GM23338 (cell line): ENCODE results near the gene DENND6A. TPM values are rescaled to one million over a fixed set of nuclear protein-coding genes. Genes with fewer than 3 reads are reported as not detected.

ENCODE experiments used
- ATAC-seq: fragments of 200-7000 bp; cut with Tn5 transposase; 3 replicates; pipeline ENCODE4 v1.9.1; 2020
- DNase-seq: peaks from one replicate; pipeline ENCODE4 v3.0.0-alpha.2; 2015; ENCODE audit warnings: low spot score
- H2AFZ ChIP-seq: fragments of 200-600 bp; sonication (generic); 2 replicates; pipeline ENCODE4 v1.8.0; 2016; ENCODE audit warnings: antibody characterized with exemption, mild to moderate bottlenecking, moderate library complexity
- H3F3A ChIP-seq: fragments of 200-600 bp; sonication (generic); replicated peaks from 2 replicates; pipeline ENCODE4 v1.8.0; 2017; ENCODE audit warnings: antibody characterized with exemption, mixed run types, low read depth
- H3K27ac ChIP-seq: fragments of 200-600 bp; sonication (generic); 2 replicates; pipeline ENCODE4 v1.6.1; 2016; ENCODE audit warnings: low read depth
- H3K27me3 ChIP-seq: fragments of 200-600 bp; sonication (generic); 2 replicates; pipeline ENCODE4 v1.8.0; 2016; ENCODE audit warnings: mild to moderate bottlenecking, mixed run types, moderate library complexity; ENCODE audit not compliant: insufficient read depth
- H3K36me3 ChIP-seq: fragments of 200-600 bp; sonication (generic); 2 replicates; pipeline ENCODE4 v1.8.0; 2016; ENCODE audit warnings: mild to moderate bottlenecking; ENCODE audit not compliant: insufficient read depth
- H3K4me1 ChIP-seq: fragments of 200-600 bp; sonication (generic); 2 replicates; pipeline ENCODE4 v1.8.0; 2016; ENCODE audit warnings: mild to moderate bottlenecking, moderate library complexity; ENCODE audit not compliant: insufficient read depth
- H3K4me2 ChIP-seq: fragments of 200-600 bp; sonication (generic); 2 replicates; pipeline ENCODE4 v1.7.1; 2017; ENCODE audit warnings: mixed run types
- H3K4me3 ChIP-seq: fragments of 200-600 bp; sonication (generic); 2 replicates; pipeline ENCODE4 v1.6.1; 2016; ENCODE audit warnings: mixed run types
- H3K79me2 ChIP-seq: fragments of 200-600 bp; sonication (generic); replicated peaks from 2 replicates; pipeline ENCODE4 v1.8.0; 2017; ENCODE audit warnings: mild to moderate bottlenecking; ENCODE audit not compliant: insufficient read depth
- H3K9me2 ChIP-seq: fragments of 200-600 bp; sonication (generic); 2 replicates; pipeline ENCODE4 v1.8.0; 2017; ENCODE audit not compliant: insufficient read depth
- H4K20me1 ChIP-seq: fragments of 200-600 bp; sonication (generic); replicated peaks from 2 replicates; pipeline ENCODE4 v1.8.0; 2017; ENCODE audit warnings: mild to moderate bottlenecking; ENCODE audit not compliant: insufficient read depth
- H3K27ac Mint-ChIP-seq: 2 replicates; pipeline ENCODE4 v1.8.0; 2020; ENCODE audit warnings: inconsistent platforms, mild to moderate bottlenecking, moderate library complexity, mixed read lengths
- H3K27me3 Mint-ChIP-seq: 3 replicates; pipeline ENCODE4 v1.8.0; 2022; ENCODE audit warnings: low read depth, mild to moderate bottlenecking, moderate library complexity, mixed read lengths, inconsistent platforms; ENCODE audit not compliant: insufficient read depth, poor library complexity
- H3K36me3 Mint-ChIP-seq: 3 replicates; pipeline ENCODE4 v1.8.0; 2021; ENCODE audit warnings: low read depth, mild to moderate bottlenecking, inconsistent platforms, moderate library complexity, mixed read lengths
- H3K4me1 Mint-ChIP-seq: 3 replicates; pipeline ENCODE4 v1.8.0; 2020; ENCODE audit warnings: mild to moderate bottlenecking, inconsistent platforms, mixed read lengths
- H3K4me3 Mint-ChIP-seq: 3 replicates; pipeline ENCODE4 v1.8.0; 2021; ENCODE audit warnings: moderate library complexity, mild to moderate bottlenecking, inconsistent platforms, mixed read lengths
- H3K9me3 Mint-ChIP-seq: 3 replicates; pipeline ENCODE4 v1.8.0; 2020; ENCODE audit warnings: moderate library complexity, mild to moderate bottlenecking, inconsistent platforms, mixed read lengths
- CREB1 ChIP-seq: fragments of 250-450 bp; sonication (Bioruptor Pico); IDR thresholded peaks from 2 replicates; pipeline ENCODE4 v1.5.0; 2020; ENCODE audit warnings: low read depth, mild to moderate bottlenecking, moderate library complexity
- EZH2 ChIP-seq: fragments of 200-600 bp; sonication (generic); IDR thresholded peaks from one replicate; pipeline ENCODE4 v1.8.0; 2017; ENCODE audit warnings: antibody characterized with exemption, mild to moderate bottlenecking, low read depth; ENCODE audit not compliant: unreplicated experiment
- EZH2phosphoT487 ChIP-seq: fragments of 200-600 bp; sonication (generic); IDR thresholded peaks from one replicate; pipeline ENCODE4 v1.8.1; 2018; ENCODE audit warnings: antibody characterized with exemption; ENCODE audit not compliant: unreplicated experiment
- JUNB ChIP-seq: IDR thresholded peaks from one replicate; pipeline ENCODE4 v1.6.1; 2016; ENCODE audit warnings: antibody characterized with exemption; ENCODE audit not compliant: unreplicated experiment
- NANOG ChIP-seq: IDR thresholded peaks from 2 replicates; pipeline ENCODE4 v1.6.1; 2016; ENCODE audit warnings: antibody characterized with exemption, borderline replicate concordance
- POLR2AphosphoS5 ChIP-seq: IDR thresholded peaks from 2 replicates; pipeline ENCODE4 v1.6.1; 2016; ENCODE audit warnings: antibody characterized with exemption, low read depth
- STAT1 ChIP-seq: IDR thresholded peaks from one replicate; pipeline ENCODE4 v1.6.1; 2016; ENCODE audit warnings: antibody characterized with exemption; ENCODE audit not compliant: unreplicated experiment
- ZNF114 ChIP-seq: fragments of 250-450 bp; sonication (Bioruptor Pico); IDR thresholded peaks from 2 replicates; pipeline ENCODE4 v1.5.0; 2020; ENCODE audit warnings: mild to moderate bottlenecking, moderate library complexity
- ZNF331 ChIP-seq: fragments of 250-450 bp; sonication (Bioruptor Pico); IDR thresholded peaks from 2 replicates; pipeline ENCODE4 v1.5.0; 2020; ENCODE audit warnings: low read depth, mild to moderate bottlenecking, moderate library complexity
- polyA plus RNA-seq: library from polyadenylated mRNA; unstranded; fragments of >200 nt; fragmentation: Nextera tagmentation; extraction: Ambion mirVana; gene quantifications from 2 replicates; pipeline ENCODE4 v1.2.1, GENCODE V29; 2016
- total RNA-seq: library from RNA; depleted of rRNA; stranded (reverse); fragments of >200 nt; shearing (Covaris generic); gene quantifications from 2 replicates; pipeline ENCODE4 v1.2.3, GENCODE V29; 2014
- TF ChIP-seq, protein P1 (sequence below): fragments of 250-450 bp; sonication (Bioruptor Pico); IDR thresholded peaks from 2 replicates; pipeline ENCODE4 v1.5.0; 2020; ENCODE audit warnings: mild to moderate bottlenecking, moderate library complexity
- TF ChIP-seq, protein P2 (sequence below), 2 experiments: fragments of 200-600 bp in 1 of 2; sonication (generic) in 1 of 2; conservative IDR thresholded peaks; 2 replicates each; pipeline versions ENCODE4 v1.5.1 to v1.6.1; 2016 to 2017; ENCODE audit warnings: antibody characterized with exemption in 2 of 2, low read depth in 2 of 2, mild to moderate bottlenecking in 2 of 2, moderate library complexity in 1 of 2
- TF ChIP-seq, protein P3 (sequence below): IDR thresholded peaks from one replicate; pipeline ENCODE4 v1.6.1; 2018; ENCODE audit warnings: antibody characterized with exemption; ENCODE audit not compliant: unreplicated experiment
- TF ChIP-seq, protein P4 (sequence below): IDR thresholded peaks from 2 replicates; pipeline ENCODE4 v1.6.1; 2016; ENCODE audit warnings: antibody characterized with exemption

The DENND6A gene
- total and polyA plus RNA-seq, 2 experiments from 2014 or later, result 7.5 to 17.5 TPM

DNA sequence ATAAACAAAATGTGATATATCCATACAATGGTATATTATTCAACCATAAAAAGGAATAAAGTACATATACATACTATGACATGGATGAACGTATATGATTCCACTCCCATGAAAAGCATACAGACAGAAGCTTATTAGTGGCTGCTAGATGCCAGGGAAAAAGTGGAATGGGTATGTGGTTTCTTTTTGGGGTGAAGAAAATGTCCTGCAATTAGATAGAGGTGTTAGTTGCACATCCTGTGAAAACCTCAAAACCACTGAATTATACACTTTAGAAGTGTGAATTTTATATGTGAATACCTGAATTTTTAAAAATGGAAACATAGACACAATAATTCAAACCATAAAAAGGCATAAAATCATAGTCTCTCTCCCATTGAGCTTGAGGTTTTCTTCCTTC, 11.2 kb downstream of the DENND6A start:
- TF ChIP-seq ZNF331 (no peak), EZH2phosphoT487 (no peak), CREB1 (CRISPR knock-in tag) (no peak), POLR2AphosphoS5 (no peak), NANOG (no peak), ZNF114 (CRISPR knock-in tag) (no peak), JUNB (no peak), STAT1 (no peak), EZH2 (no peak)
- TF ChIP-seq, protein P1, sequence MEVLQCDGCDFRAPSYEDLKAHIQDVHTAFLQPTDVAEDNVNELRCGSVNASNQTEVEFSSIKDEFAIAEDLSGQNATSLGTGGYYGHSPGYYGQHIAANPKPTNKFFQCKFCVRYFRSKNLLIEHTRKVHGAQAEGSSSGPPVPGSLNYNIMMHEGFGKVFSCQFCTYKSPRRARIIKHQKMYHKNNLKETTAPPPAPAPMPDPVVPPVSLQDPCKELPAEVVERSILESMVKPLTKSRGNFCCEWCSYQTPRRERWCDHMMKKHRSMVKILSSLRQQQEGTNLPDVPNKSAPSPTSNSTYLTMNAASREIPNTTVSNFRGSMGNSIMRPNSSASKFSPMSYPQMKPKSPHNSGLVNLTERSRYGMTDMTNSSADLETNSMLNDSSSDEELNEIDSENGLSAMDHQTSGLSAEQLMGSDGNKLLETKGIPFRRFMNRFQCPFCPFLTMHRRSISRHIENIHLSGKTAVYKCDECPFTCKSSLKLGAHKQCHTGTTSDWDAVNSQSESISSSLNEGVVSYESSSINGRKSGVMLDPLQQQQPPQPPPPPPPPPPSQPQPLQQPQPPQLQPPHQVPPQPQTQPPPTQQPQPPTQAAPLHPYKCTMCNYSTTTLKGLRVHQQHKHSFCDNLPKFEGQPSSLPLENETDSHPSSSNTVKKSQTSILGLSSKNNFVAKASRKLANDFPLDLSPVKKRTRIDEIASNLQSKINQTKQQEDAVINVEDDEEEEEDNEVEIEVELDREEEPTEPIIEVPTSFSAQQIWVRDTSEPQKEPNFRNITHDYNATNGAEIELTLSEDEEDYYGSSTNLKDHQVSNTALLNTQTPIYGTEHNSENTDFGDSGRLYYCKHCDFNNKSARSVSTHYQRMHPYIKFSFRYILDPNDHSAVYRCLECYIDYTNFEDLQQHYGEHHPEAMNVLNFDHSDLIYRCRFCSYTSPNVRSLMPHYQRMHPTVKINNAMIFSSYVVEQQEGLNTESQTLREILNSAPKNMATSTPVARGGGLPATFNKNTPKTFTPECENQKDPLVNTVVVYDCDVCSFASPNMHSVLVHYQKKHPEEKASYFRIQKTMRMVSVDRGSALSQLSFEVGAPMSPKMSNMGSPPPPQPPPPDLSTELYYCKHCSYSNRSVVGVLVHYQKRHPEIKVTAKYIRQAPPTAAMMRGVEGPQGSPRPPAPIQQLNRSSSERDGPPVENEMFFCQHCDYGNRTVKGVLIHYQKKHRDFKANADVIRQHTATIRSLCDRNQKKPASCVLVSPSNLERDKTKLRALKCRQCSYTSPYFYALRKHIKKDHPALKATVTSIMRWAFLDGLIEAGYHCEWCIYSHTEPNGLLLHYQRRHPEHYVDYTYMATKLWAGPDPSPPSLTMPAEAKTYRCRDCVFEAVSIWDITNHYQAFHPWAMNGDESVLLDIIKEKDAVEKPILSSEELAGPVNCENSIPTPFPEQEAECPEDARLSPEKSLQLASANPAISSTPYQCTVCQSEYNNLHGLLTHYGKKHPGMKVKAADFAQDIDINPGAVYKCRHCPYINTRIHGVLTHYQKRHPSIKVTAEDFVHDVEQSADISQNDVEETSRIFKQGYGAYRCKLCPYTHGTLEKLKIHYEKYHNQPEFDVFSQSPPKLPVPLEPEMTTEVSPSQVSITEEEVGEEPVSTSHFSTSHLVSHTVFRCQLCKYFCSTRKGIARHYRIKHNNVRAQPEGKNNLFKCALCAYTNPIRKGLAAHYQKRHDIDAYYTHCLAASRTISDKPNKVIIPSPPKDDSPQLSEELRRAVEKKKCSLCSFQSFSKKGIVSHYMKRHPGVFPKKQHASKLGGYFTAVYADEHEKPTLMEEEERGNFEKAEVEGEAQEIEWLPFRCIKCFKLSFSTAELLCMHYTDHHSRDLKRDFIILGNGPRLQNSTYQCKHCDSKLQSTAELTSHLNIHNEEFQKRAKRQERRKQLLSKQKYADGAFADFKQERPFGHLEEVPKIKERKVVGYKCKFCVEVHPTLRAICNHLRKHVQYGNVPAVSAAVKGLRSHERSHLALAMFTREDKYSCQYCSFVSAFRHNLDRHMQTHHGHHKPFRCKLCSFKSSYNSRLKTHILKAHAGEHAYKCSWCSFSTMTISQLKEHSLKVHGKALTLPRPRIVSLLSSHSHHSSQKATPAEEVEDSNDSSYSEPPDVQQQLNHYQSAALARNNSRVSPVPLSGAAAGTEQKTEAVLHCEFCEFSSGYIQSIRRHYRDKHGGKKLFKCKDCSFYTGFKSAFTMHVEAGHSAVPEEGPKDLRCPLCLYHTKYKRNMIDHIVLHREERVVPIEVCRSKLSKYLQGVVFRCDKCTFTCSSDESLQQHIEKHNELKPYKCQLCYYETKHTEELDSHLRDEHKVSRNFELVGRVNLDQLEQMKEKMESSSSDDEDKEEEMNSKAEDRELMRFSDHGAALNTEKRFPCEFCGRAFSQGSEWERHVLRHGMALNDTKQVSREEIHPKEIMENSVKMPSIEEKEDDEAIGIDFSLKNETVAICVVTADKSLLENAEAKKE (CRISPR knock-in tag), result no peak
- TF ChIP-seq, protein P2, sequence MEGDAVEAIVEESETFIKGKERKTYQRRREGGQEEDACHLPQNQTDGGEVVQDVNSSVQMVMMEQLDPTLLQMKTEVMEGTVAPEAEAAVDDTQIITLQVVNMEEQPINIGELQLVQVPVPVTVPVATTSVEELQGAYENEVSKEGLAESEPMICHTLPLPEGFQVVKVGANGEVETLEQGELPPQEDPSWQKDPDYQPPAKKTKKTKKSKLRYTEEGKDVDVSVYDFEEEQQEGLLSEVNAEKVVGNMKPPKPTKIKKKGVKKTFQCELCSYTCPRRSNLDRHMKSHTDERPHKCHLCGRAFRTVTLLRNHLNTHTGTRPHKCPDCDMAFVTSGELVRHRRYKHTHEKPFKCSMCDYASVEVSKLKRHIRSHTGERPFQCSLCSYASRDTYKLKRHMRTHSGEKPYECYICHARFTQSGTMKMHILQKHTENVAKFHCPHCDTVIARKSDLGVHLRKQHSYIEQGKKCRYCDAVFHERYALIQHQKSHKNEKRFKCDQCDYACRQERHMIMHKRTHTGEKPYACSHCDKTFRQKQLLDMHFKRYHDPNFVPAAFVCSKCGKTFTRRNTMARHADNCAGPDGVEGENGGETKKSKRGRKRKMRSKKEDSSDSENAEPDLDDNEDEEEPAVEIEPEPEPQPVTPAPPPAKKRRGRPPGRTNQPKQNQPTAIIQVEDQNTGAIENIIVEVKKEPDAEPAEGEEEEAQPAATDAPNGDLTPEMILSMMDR (conservative IDR thresholded peaks at IDR 0.05; ENCODE audit: low read depth in 2 of 2), result no peak
- TF ChIP-seq, protein P3, sequence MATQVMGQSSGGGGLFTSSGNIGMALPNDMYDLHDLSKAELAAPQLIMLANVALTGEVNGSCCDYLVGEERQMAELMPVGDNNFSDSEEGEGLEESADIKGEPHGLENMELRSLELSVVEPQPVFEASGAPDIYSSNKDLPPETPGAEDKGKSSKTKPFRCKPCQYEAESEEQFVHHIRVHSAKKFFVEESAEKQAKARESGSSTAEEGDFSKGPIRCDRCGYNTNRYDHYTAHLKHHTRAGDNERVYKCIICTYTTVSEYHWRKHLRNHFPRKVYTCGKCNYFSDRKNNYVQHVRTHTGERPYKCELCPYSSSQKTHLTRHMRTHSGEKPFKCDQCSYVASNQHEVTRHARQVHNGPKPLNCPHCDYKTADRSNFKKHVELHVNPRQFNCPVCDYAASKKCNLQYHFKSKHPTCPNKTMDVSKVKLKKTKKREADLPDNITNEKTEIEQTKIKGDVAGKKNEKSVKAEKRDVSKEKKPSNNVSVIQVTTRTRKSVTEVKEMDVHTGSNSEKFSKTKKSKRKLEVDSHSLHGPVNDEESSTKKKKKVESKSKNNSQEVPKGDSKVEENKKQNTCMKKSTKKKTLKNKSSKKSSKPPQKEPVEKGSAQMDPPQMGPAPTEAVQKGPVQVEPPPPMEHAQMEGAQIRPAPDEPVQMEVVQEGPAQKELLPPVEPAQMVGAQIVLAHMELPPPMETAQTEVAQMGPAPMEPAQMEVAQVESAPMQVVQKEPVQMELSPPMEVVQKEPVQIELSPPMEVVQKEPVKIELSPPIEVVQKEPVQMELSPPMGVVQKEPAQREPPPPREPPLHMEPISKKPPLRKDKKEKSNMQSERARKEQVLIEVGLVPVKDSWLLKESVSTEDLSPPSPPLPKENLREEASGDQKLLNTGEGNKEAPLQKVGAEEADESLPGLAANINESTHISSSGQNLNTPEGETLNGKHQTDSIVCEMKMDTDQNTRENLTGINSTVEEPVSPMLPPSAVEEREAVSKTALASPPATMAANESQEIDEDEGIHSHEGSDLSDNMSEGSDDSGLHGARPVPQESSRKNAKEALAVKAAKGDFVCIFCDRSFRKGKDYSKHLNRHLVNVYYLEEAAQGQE, result no peak
- TF ChIP-seq, protein P4, sequence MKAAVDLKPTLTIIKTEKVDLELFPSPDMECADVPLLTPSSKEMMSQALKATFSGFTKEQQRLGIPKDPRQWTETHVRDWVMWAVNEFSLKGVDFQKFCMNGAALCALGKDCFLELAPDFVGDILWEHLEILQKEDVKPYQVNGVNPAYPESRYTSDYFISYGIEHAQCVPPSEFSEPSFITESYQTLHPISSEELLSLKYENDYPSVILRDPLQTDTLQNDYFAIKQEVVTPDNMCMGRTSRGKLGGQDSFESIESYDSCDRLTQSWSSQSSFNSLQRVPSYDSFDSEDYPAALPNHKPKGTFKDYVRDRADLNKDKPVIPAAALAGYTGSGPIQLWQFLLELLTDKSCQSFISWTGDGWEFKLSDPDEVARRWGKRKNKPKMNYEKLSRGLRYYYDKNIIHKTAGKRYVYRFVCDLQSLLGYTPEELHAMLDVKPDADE, result no peak
- Histone ChIP-seq H3K4me1 (no peaks in the 10 kb centered on the region), H3K9me2 (no peaks in the 10 kb centered on the region), H3K27ac (no peak overlapping the region), H3K27me3 (no peaks in the 10 kb centered on the region), H3K79me2 (peaks cover 21% of the 10 kb centered on the region), H4K20me1 (no peaks in the 10 kb centered on the region), H2AFZ (no peak overlapping the region), H3K4me3 (no peak overlapping the region), H3K36me3 (no peaks in the 10 kb centered on the region), H3F3A (no peaks in the 10 kb centered on the region), H3K4me2 (no peak overlapping the region)
- DNase-seq (no peak), ATAC-seq (no peak)
- Mint-ChIP-seq H3K36me3 (no peaks in the 10 kb centered on the region), H3K4me3 (no peak overlapping the region), H3K9me3 (no peaks in the 10 kb centered on the region), H3K4me1 (no peaks in the 10 kb centered on the region), H3K27me3 (peaks cover 1% of the 10 kb centered on the region), H3K27ac (no peak overlapping the region)
